Progenitor cell of endocrine pancreas (in vitro differentiated cells): Measurements from ENCODE around the gene ZNF33A. TPM values are rescaled to one million over a fixed set of nuclear protein-coding genes. Genes with fewer than 3 reads are reported as not detected.
A peak's percentile ranks its signal among the peaks of the same experiment; 100 is the strongest.
"Not testable (repeated sequence)": the region's sequence is repeated elsewhere in the genome, so short reads cannot be mapped to it uniquely, and the experiment has no call there.

Experiments used
- DNase-seq: peaks from one replicate; pipeline ENCODE4 v3.0.0; 2021; ENCODE audit warnings: low spot score; ENCODE audit not compliant: unreplicated experiment
- H3K27ac Mint-ChIP-seq: 2 replicates; pipeline ENCODE4 v1.8.0; 2021; ENCODE audit warnings: mild to moderate bottlenecking, moderate library complexity, mixed read lengths
- H3K27me3 Mint-ChIP-seq: 2 replicates; pipeline ENCODE4 v1.8.0; 2021; ENCODE audit warnings: mixed read lengths
- H3K36me3 Mint-ChIP-seq: 2 replicates; pipeline ENCODE4 v1.8.0; 2022; ENCODE audit warnings: mixed read lengths; ENCODE audit not compliant: insufficient read depth
- H3K4me1 Mint-ChIP-seq: 2 replicates; pipeline ENCODE4 v1.8.0; 2021; ENCODE audit warnings: low read depth, mixed read lengths
- H3K4me3 Mint-ChIP-seq: 2 replicates; pipeline ENCODE4 v1.8.0; 2021; ENCODE audit warnings: low read depth, mild to moderate bottlenecking, moderate library complexity, mixed read lengths
- H3K9me3 Mint-ChIP-seq: 2 replicates; pipeline ENCODE4 v1.8.0; 2021; ENCODE audit warnings: low read depth, mixed read lengths
- total RNA-seq: library from RNA; stranded (reverse); gene quantifications from 2 replicates; pipeline ENCODE4 v1.2.1, GENCODE V29; 2021
- TF ChIP-seq, protein P1 (sequence below): fragments of 200-600 bp; sonication (generic); IDR thresholded peaks from one replicate; pipeline ENCODE4 v1.5.0; 2021; ENCODE audit warnings: antibody characterized with exemption, mild to moderate bottlenecking; ENCODE audit not compliant: unreplicated experiment

The ZNF33A gene
- total RNA-seq, 1 donor from 2014 or later: 54.8 TPM

DNA sequence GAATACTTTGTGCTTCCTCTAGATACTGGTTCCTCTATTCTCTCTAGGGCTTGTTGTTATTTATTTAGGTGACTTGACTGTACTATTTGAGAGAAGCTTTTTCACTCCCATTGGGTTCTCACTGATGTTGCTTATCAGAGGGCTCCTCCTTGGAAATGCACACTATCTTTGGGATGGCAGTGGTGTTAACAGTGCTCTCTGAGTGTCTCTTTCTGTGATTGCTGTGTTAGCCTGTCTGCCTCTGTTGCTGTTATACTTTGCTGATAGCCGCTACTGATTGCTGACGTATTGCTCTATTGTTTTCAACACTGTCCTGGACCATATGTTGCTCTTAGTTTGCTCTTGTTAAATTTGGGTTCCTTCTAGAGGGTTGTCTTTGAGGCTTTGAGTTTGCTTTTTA lies 34.7 kb downstream of the ZNF33A start:
- Mint-ChIP-seq H3K27me3 (no peaks in the 10 kb centered on the region), H3K27ac (no peak overlapping the region), H3K4me1 (no peaks in the 10 kb centered on the region), H3K36me3 (peaks cover 88% of the 10 kb centered on the region), H3K4me3 (no peak overlapping the region), H3K9me3 (peaks cover 50% of the 10 kb centered on the region)
- no peak for DNase-seq
- TF ChIP-seq, protein P1, sequence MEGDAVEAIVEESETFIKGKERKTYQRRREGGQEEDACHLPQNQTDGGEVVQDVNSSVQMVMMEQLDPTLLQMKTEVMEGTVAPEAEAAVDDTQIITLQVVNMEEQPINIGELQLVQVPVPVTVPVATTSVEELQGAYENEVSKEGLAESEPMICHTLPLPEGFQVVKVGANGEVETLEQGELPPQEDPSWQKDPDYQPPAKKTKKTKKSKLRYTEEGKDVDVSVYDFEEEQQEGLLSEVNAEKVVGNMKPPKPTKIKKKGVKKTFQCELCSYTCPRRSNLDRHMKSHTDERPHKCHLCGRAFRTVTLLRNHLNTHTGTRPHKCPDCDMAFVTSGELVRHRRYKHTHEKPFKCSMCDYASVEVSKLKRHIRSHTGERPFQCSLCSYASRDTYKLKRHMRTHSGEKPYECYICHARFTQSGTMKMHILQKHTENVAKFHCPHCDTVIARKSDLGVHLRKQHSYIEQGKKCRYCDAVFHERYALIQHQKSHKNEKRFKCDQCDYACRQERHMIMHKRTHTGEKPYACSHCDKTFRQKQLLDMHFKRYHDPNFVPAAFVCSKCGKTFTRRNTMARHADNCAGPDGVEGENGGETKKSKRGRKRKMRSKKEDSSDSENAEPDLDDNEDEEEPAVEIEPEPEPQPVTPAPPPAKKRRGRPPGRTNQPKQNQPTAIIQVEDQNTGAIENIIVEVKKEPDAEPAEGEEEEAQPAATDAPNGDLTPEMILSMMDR: no peak

DNA sequence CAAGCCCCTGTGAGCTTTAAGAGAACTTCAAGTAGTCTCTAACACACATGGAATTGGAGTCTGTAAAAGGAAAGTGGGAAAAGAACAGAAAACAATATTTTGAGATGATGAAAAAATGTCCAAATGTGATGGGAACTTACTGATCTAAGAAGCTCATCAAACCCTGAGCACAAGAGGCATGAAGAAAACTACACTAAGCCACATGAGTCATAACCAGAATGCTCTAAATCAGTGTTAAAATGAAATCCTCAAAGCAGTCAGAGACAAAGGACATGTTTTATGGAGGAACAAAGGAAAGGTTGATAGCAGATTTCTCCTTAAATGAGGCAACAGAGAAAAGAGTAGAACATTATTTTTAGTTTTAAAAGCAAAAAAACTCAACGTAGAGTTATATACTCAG lies 37.2 kb downstream of the ZNF33A start:
- H3K36me3 Mint-ChIP-seq: peaks cover 82% of the 10 kb centered on the region
- H3K27ac Mint-ChIP-seq: no peak overlapping the region
- TF ChIP-seq, protein P1: no peak
- DNase-seq: no peak
- H3K4me3 Mint-ChIP-seq: no peak overlapping the region
- H3K9me3 Mint-ChIP-seq: peaks cover 52% of the 10 kb centered on the region
- no peaks in the 10 kb centered on the region for H3K4me1 Mint-ChIP-seq
- no peaks in the 10 kb centered on the region for H3K27me3 Mint-ChIP-seq

DNA sequence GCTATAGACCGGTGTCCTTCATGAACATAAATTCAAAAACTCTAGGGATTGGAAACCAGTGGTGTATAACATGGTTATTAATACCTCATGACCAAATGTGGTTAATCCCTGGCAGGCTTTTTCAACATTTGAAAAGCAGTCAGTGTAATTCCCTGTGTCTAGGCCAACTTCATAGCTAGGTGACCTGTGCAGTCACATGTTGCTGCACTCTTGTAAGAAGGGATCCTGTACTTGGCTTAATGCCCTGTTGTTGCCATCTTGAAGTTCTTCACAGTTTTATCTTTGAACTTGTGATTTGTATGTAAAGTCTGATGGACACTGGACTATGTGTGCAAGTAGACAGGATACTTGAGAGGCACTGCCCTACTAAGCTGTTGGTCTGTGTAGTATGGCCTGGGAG lies 39.7 kb downstream of the ZNF33A start:
- H3K4me3 Mint-ChIP-seq: no peak overlapping the region
- H3K27me3 Mint-ChIP-seq: no peaks in the 10 kb centered on the region
- H3K27ac Mint-ChIP-seq: no peak overlapping the region
- H3K36me3 Mint-ChIP-seq: peaks cover 83% of the 10 kb centered on the region
- H3K4me1 Mint-ChIP-seq: no peaks in the 10 kb centered on the region
- no peak for DNase-seq
- TF ChIP-seq, protein P1: no peak
- H3K9me3 Mint-ChIP-seq: peaks cover 66% of the 10 kb centered on the region

DNA sequence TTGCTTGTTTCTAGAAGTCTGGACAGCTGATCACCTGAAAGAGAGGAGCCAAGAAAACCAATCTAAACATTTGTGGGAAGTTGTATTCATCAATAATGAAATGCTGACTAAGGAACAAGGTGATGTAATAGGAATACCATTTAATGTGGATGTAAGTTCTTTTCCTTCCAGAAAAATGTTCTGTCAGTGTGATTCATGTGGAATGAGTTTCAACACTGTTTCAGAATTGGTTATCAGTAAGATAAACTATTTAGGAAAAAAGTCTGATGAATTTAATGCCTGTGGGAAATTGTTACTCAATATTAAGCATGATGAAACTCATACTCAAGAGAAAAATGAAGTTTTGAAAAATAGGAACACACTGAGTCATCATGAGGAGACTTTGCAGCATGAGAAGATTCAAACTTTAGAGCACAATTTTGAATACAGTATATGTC lies 43.9 kb downstream of the ZNF33A start:
- Mint-ChIP-seq H3K27ac (peak overlapping the region; percentile 44), H3K27me3 (no peaks in the 10 kb centered on the region), H3K9me3 (peaks cover 73% of the 10 kb centered on the region), H3K4me1 (no peaks in the 10 kb centered on the region), H3K36me3 (peaks cover 85% of the 10 kb centered on the region), H3K4me3 (no peak overlapping the region)
- no peak for DNase-seq
- TF ChIP-seq, protein P1: no peak

DNA sequence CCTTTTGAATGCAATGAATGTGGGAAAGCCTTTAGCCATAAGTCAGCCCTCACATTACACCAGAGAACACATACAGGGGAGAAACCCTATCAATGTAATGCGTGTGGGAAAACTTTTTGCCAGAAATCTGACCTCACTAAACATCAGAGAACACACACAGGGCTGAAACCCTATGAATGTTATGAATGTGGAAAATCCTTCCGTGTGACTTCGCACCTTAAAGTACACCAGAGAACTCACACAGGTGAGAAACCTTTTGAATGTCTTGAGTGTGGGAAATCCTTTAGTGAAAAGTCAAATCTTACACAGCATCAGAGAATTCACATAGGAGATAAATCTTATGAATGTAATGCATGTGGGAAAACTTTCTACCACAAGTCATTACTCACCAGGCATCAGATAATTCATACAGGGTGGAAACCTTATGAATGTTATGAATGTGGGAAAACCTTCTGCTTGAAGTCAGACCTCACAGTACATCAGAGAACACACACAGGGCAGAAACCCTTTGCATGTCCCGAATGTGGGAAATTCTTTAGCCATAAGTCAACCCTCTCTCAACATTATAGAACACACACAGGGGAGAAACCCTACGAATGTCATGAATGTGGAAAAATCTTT lies 44.9 kb downstream of the ZNF33A start:
- H3K27ac Mint-ChIP-seq: peak overlapping the region; percentile 38
- DNase-seq, H3K4me3 Mint-ChIP-seq, H3K4me1 Mint-ChIP-seq, H3K27me3 Mint-ChIP-seq: not testable (repeated sequence)
- H3K9me3 Mint-ChIP-seq: peaks cover 73% of the 10 kb centered on the region
- peaks cover 83% of the 10 kb centered on the region for H3K36me3 Mint-ChIP-seq

DNA sequence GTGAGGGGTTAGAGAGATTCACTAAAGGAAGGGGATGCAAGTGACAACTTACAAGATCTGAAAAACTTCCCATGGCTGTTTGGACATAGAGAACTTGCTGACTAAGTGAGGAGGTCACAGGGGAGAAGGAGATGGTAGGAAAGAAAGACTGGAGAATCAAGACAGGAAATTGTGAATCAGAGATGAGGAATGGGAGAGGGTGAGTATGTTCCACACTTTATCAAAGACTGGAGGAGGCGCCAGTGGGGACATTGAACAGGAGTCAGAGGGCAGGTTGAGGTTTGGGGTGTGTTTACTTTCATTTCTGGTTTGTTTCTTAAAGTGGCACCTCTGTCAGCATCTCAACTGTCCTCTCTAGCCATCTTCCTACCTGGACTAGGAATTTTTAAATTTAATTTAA lies 59.2 kb downstream of the ZNF33A start:
- not testable (repeated sequence) for H3K4me3 Mint-ChIP-seq, H3K27me3 Mint-ChIP-seq, H3K36me3 Mint-ChIP-seq, H3K4me1 Mint-ChIP-seq, DNase-seq, H3K27ac Mint-ChIP-seq
- H3K9me3 Mint-ChIP-seq: peaks cover 40% of the 10 kb centered on the region
